K562 (cell line): ENCODE data around the gene PGK2. TPM values are rescaled to one million over a fixed set of nuclear protein-coding genes. Genes with fewer than 3 reads are reported as not detected.

Experiments
- ATAC-seq: fragments of 200-7000 bp; cut with Tn5 transposase; 3 replicates; pipeline ENCODE4 v1.9.1; 2020; ENCODE audit warnings: moderate library complexity
- BruUV-seq: library from RNA; stranded (reverse); fragments of 400-500 nt; replicated peaks from 2 replicates; lab custom pipeline; 2021; lab: Mats Ljungman, UMichigan
- CTCF ChIA-PET: fragments of 300-600 bp; formaldehyde crosslinking; extraction: SDS; loops from one replicate; lab custom pipeline; 2021; ENCODE audit warnings: low intra/inter-chr PET ratio; lab: Yijun Ruan, JAX
- POLR2A ChIA-PET: fragments of 300-600, 350-650 bp; sonication (Branson Sonifier 250); formaldehyde crosslinking; extraction: SDS; loops from one replicate; lab custom pipeline; 2021; ENCODE audit warnings: antibody characterized with exemption, inconsistent platforms; lab: Yijun Ruan, JAX
- DNase-seq, 4 experiments: peaks; one replicate each; pipeline versions ENCODE4 v3.0.0 to v3.0.0-alpha.2; 2011 to 2018; ENCODE audit warnings: low spot score in 3 of 4, mixed read lengths in 3 of 4; ENCODE audit errors: extremely low read depth in 1 of 4
- FAIRE-seq: peaks from 2 replicates; lab custom pipeline; 2011; peaks lifted over from hg19 to GRCh38; lab: Jason Lieb, UNC
- H2AFZ ChIP-seq: 2 replicates; pipeline ENCODE4 v1.6.0; 2011; ENCODE audit warnings: low read depth, low read length, control low read depth, inconsistent platforms
- H3K27ac ChIP-seq: fragments of 200-600 bp; 3 replicates; pipeline ENCODE4 v1.8.0; 2011; ENCODE audit warnings: low read depth, mild to moderate bottlenecking, control low read depth, inconsistent platforms, low read length, moderate library complexity, mixed read lengths; ENCODE audit errors: extremely low read depth
- H3K27me3 ChIP-seq, 2 experiments: fragments of 300-600 bp in 1 of 2; 2 replicates in 1 of 2; 3 replicates in 1 of 2; pipeline versions ENCODE4 v1.6.0 to v1.8.0; 2011; ENCODE audit warnings: inconsistent platforms in 2 of 2, low read length in 2 of 2, mild to moderate bottlenecking in 1 of 2, mixed read lengths in 1 of 2, moderate library complexity in 1 of 2; ENCODE audit not compliant: control insufficient read depth in 2 of 2, insufficient read depth in 2 of 2
- H3K36me3 ChIP-seq: fragments of 300-600 bp; 3 replicates; pipeline ENCODE4 v1.8.0; 2011; ENCODE audit warnings: mild to moderate bottlenecking, low read length, inconsistent platforms; ENCODE audit not compliant: control insufficient read depth, insufficient read depth
- H3K4me1 ChIP-seq, 2 experiments: fragments of 200-600 bp in 1 of 2; replicated peaks in 1 of 2; 2 replicates in 1 of 2; 3 replicates in 1 of 2; pipeline versions ENCODE4 v1.5.1 to v1.8.0; 2011; ENCODE audit warnings: inconsistent platforms in 2 of 2, low read length in 2 of 2, mild to moderate bottlenecking in 1 of 2, mixed read lengths in 1 of 2, moderate library complexity in 1 of 2; ENCODE audit not compliant: control insufficient read depth in 2 of 2, insufficient read depth in 2 of 2
- H3K4me2 ChIP-seq: 2 replicates; pipeline ENCODE4 v1.6.1; 2011; ENCODE audit warnings: low read length, control low read depth, inconsistent platforms, mixed read lengths; ENCODE audit not compliant: insufficient read depth
- H3K4me3 ChIP-seq: fragments of 200-600 bp; sonication (generic), shearing (Covaris generic); 2 replicates; pipeline ENCODE4 v1.5.1; 2016; ENCODE audit warnings: control low read depth, inconsistent platforms
- H3K79me2 ChIP-seq: fragments of 200-600 bp; 3 replicates; pipeline ENCODE4 v1.8.0; 2011; ENCODE audit warnings: low read length, inconsistent platforms; ENCODE audit not compliant: control insufficient read depth, insufficient read depth
- H3K9ac ChIP-seq, 2 experiments: 2 replicates each; pipeline versions ENCODE4 v1.6.0 to v1.6.1; 2011; ENCODE audit warnings: low read depth in 2 of 2, low read length in 2 of 2, control low read depth in 1 of 2, inconsistent platforms in 1 of 2, mild to moderate bottlenecking in 1 of 2, mixed read lengths in 1 of 2; ENCODE audit not compliant: insufficient read depth in 1 of 2
- H3K9me1 ChIP-seq: one replicate; pipeline ENCODE4 v1.6.0; 2011; ENCODE audit warnings: inconsistent platforms, mild to moderate bottlenecking, low read length, moderate library complexity; ENCODE audit not compliant: control insufficient read depth, insufficient read depth
- H3K9me3 ChIP-seq: replicated peaks from 2 replicates; pipeline ENCODE4 v1.5.1; 2011; ENCODE audit warnings: low read depth, low read length, inconsistent platforms; ENCODE audit not compliant: control insufficient read depth, insufficient read depth
- H4K20me1 ChIP-seq: replicated peaks from 2 replicates; pipeline ENCODE4 v1.6.1; 2011; ENCODE audit warnings: low read length, inconsistent platforms, mixed read lengths; ENCODE audit not compliant: control insufficient read depth, insufficient read depth
- C11orf30 ChIP-seq: fragments of 450-650 bp; IDR thresholded peaks from 2 replicates; pipeline ENCODE4 v1.6.1; 2016; ENCODE audit warnings: low read depth, mild to moderate bottlenecking
- FOS ChIP-seq: IDR thresholded peaks from 3 replicates; pipeline ENCODE4 v1.6.1; 2011; ENCODE audit not compliant: insufficient read length; ENCODE audit errors: extremely low read depth
- IFI16 ChIP-seq: fragments of 250-450 bp; sonication (Bioruptor Pico); IDR thresholded peaks from 2 replicates; pipeline ENCODE4 v2.1.2; 2022; ENCODE audit warnings: mild to moderate bottlenecking, inconsistent platforms
- MAFG ChIP-seq: fragments of 450-650 bp; conservative IDR thresholded peaks from 2 replicates; pipeline ENCODE4 v1.6.1; 2016; ENCODE audit warnings: missing genetic modification characterization, missing compliant biosample characterization
- MXD1 ChIP-seq: fragments of 250-450 bp; sonication (Bioruptor Pico); IDR thresholded peaks from 2 replicates; pipeline ENCODE4 v1.8.0; 2021; ENCODE audit warnings: borderline replicate concordance, mild to moderate bottlenecking, moderate library complexity; ENCODE audit not compliant: poor library complexity, severe bottlenecking
- NFE2 ChIP-seq: IDR thresholded peaks from 2 replicates; pipeline ENCODE4 v1.6.1; 2014; ENCODE audit warnings: antibody characterized with exemption, low read depth
- NFE2L1 ChIP-seq: fragments of 450-650 bp; IDR thresholded peaks from 2 replicates; pipeline ENCODE4 v1.6.1; 2016; ENCODE audit warnings: missing genetic modification characterization, low read depth, mild to moderate bottlenecking, missing compliant biosample characterization, moderate library complexity, borderline replicate concordance
- NR3C1 ChIP-seq: sonication (generic); formaldehyde crosslinking; IDR thresholded peaks from 2 replicates; pipeline ENCODE4 v1.8.1; 2022; ENCODE audit warnings: missing genetic modification reagents
- OTX1 ChIP-seq: fragments of 450-650 bp; formaldehyde crosslinking; IDR thresholded peaks from 2 replicates; pipeline ENCODE4 v1.4.0; 2022; ENCODE audit warnings: mild to moderate bottlenecking
- PTRF ChIP-seq: fragments of 450-650 bp; IDR thresholded peaks from 2 replicates; pipeline ENCODE4 v1.6.1; 2016; ENCODE audit warnings: mild to moderate bottlenecking, missing genetic modification characterization, missing compliant biosample characterization
- RBM15 ChIP-seq: fragments of 200-400 bp; formaldehyde crosslinking; IDR thresholded peaks from 2 replicates; pipeline ENCODE4 v1.6.1; 2018; ENCODE audit warnings: mild to moderate bottlenecking, low read length, moderate library complexity; ENCODE audit not compliant: insufficient read depth
- RFX5 ChIP-seq: IDR thresholded peaks from 2 replicates; pipeline ENCODE4 v1.6.1; 2011; ENCODE audit warnings: low read depth, mild to moderate bottlenecking, improper control_type of control experiment, low read length
- STAT5A ChIP-seq: IDR thresholded peaks from 2 replicates; pipeline ENCODE4 v1.6.1; 2012; ENCODE audit warnings: low read length, inconsistent platforms, borderline replicate concordance
- TRIM24 ChIP-seq, 2 experiments: fragments of 450-650 bp; IDR thresholded peaks; 2 replicates each; pipeline ENCODE4 v1.6.1; 2016
- USF1 ChIP-seq: sonication (generic); formaldehyde crosslinking; IDR thresholded peaks from 2 replicates; pipeline ENCODE4 v1.9.0; 2022; ENCODE audit warnings: mild to moderate bottlenecking, missing genetic modification reagents
- ZBTB26 ChIP-seq: fragments of 450-650 bp; formaldehyde crosslinking; IDR thresholded peaks from 2 replicates; pipeline ENCODE4 v1.4.0; 2022; ENCODE audit warnings: missing genetic modification characterization
- ZNF316 ChIP-seq: fragments of 450-650 bp; IDR thresholded peaks from 2 replicates; pipeline ENCODE4 v1.6.1; 2016
- ZNF639 ChIP-seq, 2 experiments: fragments of 200-800 bp in 1 of 2; sonication (Bioruptor generic) in 1 of 2; sonication (generic) in 1 of 2; formaldehyde crosslinking in 1 of 2; IDR thresholded peaks in 1 of 2; conservative IDR thresholded peaks in 1 of 2; 2 replicates each; pipeline versions ENCODE4 v1.5.0 to v1.6.1; 2016 to 2020; ENCODE audit warnings: missing compliant biosample characterization in 1 of 2, missing genetic modification characterization in 1 of 2, missing genetic modification reagents in 1 of 2
- ZNF668 ChIP-seq: fragments of 250-450 bp; sonication (Bioruptor Pico); IDR thresholded peaks from 2 replicates; pipeline ENCODE4 v1.8.0; 2022; ENCODE audit warnings: mild to moderate bottlenecking, inconsistent platforms
- ZSCAN29 ChIP-seq: fragments of 450-650 bp; IDR thresholded peaks from 2 replicates; pipeline ENCODE4 v1.6.1; 2017
- WGBS: fragments of 100-300 bp; shearing (Covaris generic); methylation state at CpG from one replicate; pipeline ENCODE4 v1.1.6; 2016; ENCODE audit warnings: low coverage, mixed read lengths; ENCODE audit not compliant: insufficient coverage; ENCODE audit errors: missing lambda C conversion rate; 5-methylcytosine and 5-hydroxymethylcytosine counted together
- in situ Hi-C: fragments of 300-500 bp; cut with MboI; formaldehyde crosslinking; loops from 4 replicates; pipeline ENCODE4 v1.15.0; 2018; ENCODE audit warnings: inconsistent platforms, mixed read lengths
- intact Hi-C: fragments of 100-400 bp; cut with micrococcal nuclease; formaldehyde crosslinking; loops from 2 replicates; pipeline ENCODE4 v1.14.2; 2022
- polyA plus RNA-seq, 8 experiments: library from polyadenylated mRNA; depleted of rRNA in 4 of 8; stranded (reverse) in 5 of 8; unstranded in 3 of 8; fragments of >200 nt; fragmentation: Nextera tagmentation in 2 of 8; fragmentation: Illumina TruSeq in 1 of 8; extraction: Ambion mirVana in 2 of 8; extraction: Trizol in 1 of 8; gene quantifications; 2 replicates each; pipeline versions ENCODE4 v1.2.1 to v1.2.3, GENCODE V29; 2011 to 2014; ENCODE audit warnings: inconsistent platforms in 1 of 8, missing spikeins in 1 of 8
- total RNA-seq, 7 experiments: library from RNA; depleted of rRNA in 6 of 7; stranded (reverse); fragments of >200 nt in 6 of 7; fragmentation: Illumina TruSeq in 2 of 7; extraction: Trizol in 2 of 7; gene quantifications; 2 replicates each; pipeline versions ENCODE4 v1.2.1 to v1.2.3, GENCODE V29; 2011 to 2021; ENCODE audit warnings: low replicate concordance in 1 of 7

Gene PGK2
- total and polyA plus RNA-seq, 9 of the 15 experiments (the other 6 are each of a cell fraction or from before 2014, with no cell fraction given): not detected

GRCh38 chr6:49815166-49815565 lies 28.1 kb upstream of the PGK2 start (continued):
- no peak for TF ChIP-seq ZBTB26 (CRISPR knock-in tag)
- no peak for TF ChIP-seq FOS
- no peak for TF ChIP-seq IFI16 (CRISPR knock-in tag)
- no peak for TF ChIP-seq ZNF668 (CRISPR knock-in tag)
- TF ChIP-seq, all 486 proteins: peak for 0

- no peaks in the 10 kb centered on the region for H3K9me1 ChIP-seq
- no peak overlapping the region for H3K27ac ChIP-seq
- intact Hi-C loops (no loop called here), in situ Hi-C loops (no loop called here)
- no peak for DNase-seq
- no peaks in the 10 kb centered on the region for H4K20me1 ChIP-seq
- ChIA-PET POLR2A (interaction anchor here (0.5 kb wide), 1 partner anchor 280 kb away, joined by 3 read pairs; no protein-coding TSS in a partner anchor), CTCF (no interaction called here)
- peak overlapping the region; percentile 26; the same call in 1 of the 2 replicates for H2AFZ ChIP-seq
- H3K27me3 ChIP-seq: no peaks in the 10 kb centered on the region
- no peak overlapping the region for H3K9ac ChIP-seq
- H3K4me3 ChIP-seq: no peak overlapping the region
- FAIRE-seq: no peak
- H3K36me3 ChIP-seq: no peaks in the 10 kb centered on the region
- H3K79me2 ChIP-seq: no peaks in the 10 kb centered on the region
- no TSS peak for BruUV-seq
- H3K9me3 ChIP-seq: no peaks in the 10 kb centered on the region
- WGBS: 40% methylated on average over 2 of the region's 2 CpGs
- no peak overlapping the region for H3K4me2 ChIP-seq
- ATAC-seq: no peak
- H3K4me1 ChIP-seq: no peaks in the 10 kb centered on the region
- TF ChIP-seq NFE2L1 (peak; percentile 36; the same call in 1 of the 2 replicates), TRIM24 (IDR thresholded peaks at IDR 0.05) (peak in 1 of 2 experiments; percentile 25; a peak in 1 of 4 replicates), ZNF639 (CRISPR knock-in tag; conservative IDR thresholded peaks at IDR 0.05 in 1 of 2, IDR thresholded peaks at IDR 0.05 in 1 of 2) (no peak), ZSCAN29 (no peak), RBM15 (no peak), MAFG (tag) (peak; percentile 73), C11orf30 (peak; percentile 54), PTRF (tag) (no peak), MXD1 (no peak), NR3C1 (CRISPR knock-in tag) (no peak), USF1 (CRISPR knock-in tag) (no peak), ZNF316 (peak; percentile 59), RFX5 (no peak), OTX1 (CRISPR knock-in tag) (no peak), STAT5A (no peak), NFE2 (peak; percentile 74)
Observed at GRCh38 chr6:49813248-49813647, 26.2 kb upstream of the PGK2 start.
